DMS153 treated with DMSO at 0.1 percent for 48 hours (cell line): ENCODE measurements around the gene ELF4.

Experiments
- DNase-seq: peaks from one replicate; lab custom pipeline; 2025; ENCODE audit not compliant: unreplicated experiment; lab: John Stamatoyannopoulos, UW

ELF4 gene

DNA sequence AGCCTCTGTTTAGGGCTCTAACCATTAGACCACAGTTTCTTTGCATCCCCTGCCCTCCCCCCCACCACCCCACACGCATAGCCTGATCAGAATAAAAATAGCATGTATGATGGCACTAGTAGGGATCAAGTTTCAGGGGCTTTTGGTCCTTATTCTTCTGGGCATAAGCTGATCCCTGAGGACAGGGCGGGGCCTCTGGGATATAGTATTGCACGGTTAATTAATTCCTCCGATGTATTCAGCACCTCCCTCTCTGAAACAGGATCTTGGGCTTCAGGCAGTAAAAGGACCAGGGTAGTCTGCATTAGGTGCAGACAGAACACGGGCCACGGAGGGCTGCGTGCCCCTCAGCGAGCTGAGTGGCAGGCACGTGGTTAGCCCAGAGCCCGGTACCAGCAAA is 57.1 kb downstream of the ELF4 start:
- no peak for DNase-seq

DNA sequence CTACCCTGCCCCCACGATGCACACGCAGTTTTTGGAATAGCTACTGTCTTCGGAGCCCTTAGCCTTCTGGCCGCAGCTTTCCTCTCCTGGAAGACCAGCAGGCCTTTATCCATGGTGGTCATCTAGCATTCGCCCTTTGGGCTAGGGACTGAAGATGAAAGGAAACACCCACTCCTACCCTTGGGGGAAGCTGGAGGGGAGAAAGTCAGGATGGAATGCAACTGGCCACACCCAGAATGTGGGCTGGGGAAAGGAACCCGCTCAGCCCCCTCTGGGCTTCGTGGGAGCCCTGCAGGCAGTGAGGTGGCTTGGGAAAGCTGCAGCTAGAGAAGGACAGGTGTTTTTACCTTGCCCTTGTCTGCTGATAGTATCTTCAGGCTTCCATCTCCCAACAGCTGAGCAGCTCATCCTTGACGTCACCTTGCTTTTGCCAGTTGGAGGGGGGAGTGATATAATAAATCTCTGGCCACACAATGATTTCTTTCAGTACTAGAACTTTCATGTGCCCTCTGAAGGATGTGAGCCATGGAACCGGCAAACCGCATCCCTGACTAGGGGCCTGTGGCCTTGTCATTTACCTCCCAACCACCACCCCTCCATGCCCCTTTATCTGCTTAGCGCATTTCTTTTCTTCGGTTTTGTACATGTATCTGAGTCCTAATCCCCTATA is 59.0 kb downstream of the ELF4 start:
- no peak for DNase-seq

DNA sequence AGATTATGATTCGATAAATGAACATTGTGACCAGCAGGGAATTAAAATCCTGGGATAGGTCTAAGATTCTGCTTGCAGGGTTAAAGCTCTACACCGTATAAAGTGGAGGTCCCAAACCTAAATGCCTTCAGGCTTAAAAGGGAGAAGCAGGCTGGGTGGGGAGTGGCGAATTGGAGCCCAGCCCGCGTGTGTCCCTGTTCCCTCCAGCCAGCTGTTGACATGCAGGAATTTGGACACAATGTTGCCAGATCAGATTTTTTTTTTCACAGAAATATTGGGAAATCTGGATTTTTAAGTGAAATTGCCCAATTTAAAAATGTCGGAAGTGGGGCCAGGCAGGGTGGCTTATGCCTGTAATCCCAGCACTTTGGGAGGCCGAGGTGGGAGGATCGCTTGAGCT is 60.5 kb downstream of the ELF4 start:
- DNase-seq, result no peak

DNA sequence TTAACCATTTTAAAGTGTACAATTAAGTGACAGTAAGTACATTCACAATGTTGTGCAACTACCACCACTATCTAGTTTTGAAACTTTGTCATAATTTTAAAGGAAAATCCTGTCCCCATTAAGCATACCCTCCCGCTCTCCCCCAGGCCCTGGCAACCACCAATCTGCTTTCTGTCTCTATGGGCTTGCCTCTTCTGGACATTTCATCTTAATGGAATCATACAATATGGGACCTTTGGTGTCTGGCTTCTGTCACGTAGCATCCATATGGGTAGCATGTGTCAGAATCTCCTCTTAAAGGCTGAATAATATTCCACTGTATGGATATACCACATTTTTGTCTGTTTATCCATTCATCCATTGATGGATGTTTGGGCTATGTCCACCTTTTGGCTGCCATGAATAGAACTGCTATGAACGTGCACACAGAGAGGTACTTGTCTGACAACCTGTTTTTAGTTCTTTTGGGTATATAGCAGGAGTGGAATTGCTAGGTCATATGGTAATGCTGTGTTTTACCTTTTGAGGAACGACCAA is 61.5 kb downstream of the ELF4 start:
- no peak for DNase-seq

DNA sequence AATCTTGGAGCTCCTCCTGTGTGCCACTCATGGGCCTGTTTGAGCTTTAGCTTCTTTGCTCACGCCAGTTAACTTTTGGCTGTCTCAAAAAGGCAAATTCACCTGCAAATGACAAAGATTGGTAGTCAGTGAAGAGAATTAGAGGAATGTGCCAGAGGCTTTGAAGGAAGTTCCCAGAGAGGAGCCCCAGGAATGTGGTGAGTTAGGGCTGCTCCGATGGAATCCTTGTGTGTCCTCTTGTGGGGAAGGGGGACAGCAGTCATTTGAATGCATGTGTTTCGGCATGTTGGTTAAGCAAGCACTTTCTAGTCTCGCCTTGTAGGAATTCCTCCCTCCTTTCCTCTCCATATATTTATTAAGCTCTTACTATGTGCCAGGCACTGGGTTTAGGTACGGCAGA is 62.9 kb downstream of the ELF4 start:
- no peak for DNase-seq

DNA sequence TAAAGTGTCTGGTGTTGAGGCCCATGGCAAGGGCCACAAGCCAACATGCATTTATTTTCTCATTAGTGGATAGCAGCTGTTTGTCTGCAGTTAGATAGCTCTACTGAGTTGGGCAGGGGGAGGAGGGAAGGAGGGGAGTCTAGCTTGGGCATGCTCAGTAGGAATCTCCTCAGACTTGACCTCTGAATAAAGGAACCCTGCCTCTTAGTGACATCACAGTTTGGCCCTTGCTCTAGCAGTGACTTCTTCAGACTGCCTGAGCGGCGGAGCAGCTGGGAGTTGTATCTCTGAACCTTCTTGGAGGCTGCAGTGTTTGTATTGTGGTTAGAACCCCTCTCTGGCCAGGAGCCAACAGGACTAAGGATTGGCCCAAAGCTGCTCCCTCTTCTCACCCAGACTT is 70.5 kb downstream of the ELF4 start:
- no peak for DNase-seq

DNA sequence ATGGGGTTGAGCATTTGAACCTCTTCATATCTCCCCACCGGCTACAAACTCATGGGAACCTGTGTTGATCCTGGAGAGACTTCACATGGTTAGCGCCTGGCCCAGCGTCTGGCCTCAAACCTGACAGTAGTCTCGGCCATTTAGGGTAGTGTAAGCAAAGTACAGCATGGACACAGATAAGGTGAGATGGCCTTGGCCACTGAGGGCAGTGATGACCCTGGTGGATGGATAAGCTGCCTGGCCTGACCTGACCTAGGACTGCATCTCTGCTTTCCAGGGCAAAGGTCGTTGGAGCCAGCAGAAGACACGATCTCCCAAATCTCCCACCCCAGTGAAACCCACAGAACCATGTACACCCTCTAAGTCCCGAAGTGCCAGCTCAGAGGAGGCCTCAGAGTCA is 76.1 kb downstream of the ELF4 start:
- no peak for DNase-seq

DNA sequence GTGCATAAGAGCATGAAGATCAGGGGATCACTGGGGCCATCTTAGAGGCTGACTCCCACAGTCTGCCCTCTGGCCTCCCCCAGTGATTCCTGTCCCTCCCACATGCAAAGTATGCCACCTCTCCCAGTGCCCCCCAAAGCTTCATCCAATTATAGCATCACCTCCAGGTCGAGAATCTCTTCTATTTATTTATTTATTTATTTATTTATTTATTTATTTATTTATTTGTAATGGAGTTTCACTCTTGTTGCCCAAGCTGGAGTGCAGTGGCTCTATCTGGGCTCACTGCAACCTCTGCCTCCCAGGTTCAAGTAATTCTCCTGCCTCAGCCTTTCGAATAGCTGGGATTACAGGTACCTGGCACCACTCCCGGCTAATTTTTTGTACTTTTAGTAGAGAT is 77.7 kb downstream of the ELF4 start:
- DNase-seq, result no peak

DNA sequence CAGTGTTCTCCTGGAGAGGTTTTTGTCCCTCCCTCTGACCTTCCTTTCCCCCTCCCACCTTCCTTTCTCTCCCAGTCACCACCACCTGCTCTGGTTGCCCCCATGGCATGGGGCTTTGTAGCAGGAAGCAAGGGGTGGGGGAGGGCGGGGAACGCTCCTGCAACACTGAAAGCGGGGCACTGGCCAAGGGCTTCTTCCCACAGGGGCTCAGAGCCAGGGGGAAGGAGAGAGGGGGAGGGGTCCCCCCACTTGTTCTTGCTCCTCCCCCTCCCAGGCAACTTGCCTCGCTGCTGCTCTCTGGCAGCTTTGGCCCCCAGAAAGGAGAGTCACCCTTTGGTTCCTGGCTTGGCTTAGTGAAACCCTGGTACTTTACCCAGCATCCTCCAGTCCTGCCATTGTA is 79.5 kb downstream of the ELF4 start:
- DNase-seq, result no peak

DNA sequence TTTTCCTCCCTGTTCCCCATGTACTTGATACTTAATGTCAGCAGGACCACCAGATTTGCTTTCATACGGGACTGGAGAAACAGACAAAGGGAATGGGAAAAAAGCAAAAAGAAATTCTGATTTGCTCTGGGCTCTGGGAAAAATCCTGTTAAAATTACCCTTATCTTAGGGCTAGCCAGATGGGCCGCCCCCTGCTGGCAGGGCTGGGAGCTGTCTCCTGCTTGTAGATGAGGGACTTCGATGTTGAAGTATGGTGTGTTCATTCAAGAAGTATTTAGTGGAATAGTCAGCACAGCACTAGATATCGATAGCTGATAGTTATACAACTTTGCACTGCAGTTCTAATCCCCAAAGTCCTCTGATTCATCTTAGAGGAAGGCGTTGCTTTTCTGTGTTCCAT is 82.1 kb downstream of the ELF4 start:
- peak; percentile 4 for DNase-seq

DNA sequence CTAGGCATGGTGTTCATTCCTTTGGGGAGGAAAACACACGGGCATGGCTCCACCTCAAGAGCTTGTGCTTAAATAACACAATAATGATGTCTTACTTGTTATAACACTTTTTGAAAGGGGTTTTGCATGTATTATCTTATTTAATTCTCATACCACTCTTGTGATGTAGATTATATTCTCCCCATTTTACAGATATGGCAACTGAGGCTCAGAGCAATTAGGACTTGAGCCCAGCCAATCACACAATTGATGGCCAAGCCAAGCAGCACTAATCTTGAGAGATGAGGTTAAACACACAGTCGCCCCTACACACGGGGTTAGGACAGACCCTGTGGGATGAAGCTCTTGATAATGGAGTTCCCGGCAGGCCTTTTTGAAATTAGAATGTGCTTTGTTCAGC is 82.7 kb downstream of the ELF4 start:
- no peak for DNase-seq

DNA sequence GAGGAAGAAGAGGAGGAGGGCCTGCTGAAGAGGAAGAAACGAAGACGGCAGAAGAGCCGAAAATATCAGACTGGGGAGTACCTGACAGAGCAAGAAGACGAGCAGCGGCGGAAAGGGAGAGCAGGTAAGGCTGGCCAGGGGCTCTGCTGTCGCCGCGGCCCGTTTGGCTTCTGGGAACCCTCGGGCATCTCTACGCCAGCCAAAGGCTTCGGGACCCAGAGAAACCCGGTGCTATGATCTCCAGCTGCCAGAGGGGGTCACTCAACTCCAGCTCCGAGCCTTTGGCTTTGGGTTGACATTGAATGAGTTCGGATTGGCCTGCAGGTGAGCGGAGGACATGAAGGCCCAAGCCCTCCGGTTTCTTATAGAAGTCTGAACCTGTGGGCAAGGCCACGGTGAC is 85.0 kb downstream of the ELF4 start:
- DNase-seq, result no peak

DNA sequence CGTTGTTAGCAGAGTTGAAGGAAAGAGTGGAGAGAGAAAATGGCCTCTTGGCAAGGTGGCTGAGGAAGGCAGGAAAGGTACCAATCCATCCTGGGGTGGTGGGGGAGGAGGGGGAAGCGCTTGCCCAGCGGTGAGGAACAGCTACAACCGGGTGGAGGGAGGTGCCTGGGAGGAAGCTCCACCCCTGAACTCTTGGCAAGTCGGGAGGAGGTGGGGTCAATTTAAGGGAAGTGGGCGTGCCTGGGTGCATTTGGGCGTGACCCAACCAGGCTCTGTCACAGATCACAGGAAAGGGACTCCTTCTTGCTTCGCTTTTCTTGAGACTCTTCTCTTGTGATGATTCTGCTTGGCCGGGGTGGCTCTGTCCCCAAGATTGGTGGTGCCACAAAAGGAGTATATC is 86.2 kb downstream of the ELF4 start:
- peak; percentile 1 for DNase-seq

DNA sequence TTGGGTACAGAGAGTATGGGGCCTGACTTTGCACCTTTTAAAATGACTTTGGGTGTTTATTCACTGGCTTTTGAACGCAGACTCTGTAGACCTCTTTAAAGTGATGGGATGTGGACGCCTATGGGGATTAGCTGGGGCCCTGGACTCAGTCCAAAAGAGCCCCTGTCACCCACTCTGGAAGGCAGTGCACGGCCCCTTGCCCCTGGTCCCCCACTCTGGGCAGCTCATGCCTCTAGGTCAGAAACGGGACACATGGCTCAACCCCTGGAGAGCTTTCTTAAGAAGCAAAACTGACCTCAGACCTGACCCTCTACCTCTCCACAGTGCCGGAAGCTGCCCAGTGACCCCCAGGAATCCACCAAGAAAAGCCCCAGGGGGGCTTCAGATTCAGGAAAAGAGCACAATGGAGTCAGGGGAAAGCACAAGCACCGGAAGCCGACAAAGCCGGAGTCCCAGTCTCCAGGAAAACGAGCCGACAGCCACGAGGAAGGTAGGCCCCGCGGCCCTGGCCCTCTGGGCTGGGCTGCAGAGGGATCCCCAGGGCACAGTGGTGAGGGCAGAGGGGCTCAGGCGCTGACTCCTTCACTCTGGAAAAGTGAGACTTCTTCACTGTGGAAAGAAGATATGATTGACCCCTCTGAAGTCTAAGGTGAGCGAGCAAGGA is 89.5 kb downstream of the ELF4 start:
- DNase-seq, result no peak

DNA sequence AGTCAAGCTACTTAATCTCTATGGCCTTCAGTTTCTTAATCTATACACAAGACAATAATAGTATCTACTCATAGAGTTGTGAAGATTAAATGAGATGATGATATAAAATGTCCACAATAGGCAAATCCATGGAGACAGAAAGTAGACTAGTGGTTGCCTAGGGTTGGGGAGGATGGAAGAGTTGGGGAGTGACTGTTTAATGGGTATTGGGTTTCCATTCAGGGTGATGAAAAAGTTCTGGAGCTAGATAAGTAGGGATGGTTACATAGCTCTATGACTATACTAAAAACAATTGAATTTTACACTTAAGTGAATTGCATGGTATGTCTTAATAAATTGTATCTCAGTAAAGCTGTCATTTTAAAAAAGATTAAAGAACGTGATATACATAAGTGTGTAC is 92.2 kb downstream of the ELF4 start:
- no peak for DNase-seq

DNA sequence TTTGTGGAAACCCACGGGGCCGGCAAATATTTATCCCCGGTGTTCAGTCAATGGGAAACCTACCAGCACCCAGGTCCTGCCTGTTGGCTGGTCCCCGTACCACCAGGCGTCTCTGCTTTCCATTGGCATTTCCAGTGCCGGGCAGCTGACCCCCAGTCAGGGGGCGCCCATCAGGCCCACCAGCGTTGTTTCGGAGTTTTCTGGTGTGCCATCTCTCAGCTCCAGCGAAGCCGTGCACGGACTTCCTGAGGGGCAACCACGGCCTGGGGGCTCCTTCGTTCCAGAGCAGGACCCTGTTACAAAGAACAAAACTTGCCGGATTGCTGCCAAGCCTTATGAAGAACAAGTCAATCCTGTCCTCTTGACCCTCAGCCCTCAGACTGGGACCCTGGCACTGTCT is 95.1 kb downstream of the ELF4 start:
- no peak for DNase-seq
